GM19240 (cell line): ENCODE results near the gene CALML6.

ENCODE experiments used
- DNase-seq: peaks from one replicate; pipeline ENCODE4 v3.0.0; 2011; ENCODE audit warnings: low spot score; ENCODE audit not compliant: insufficient read length

CALML6 gene

DNA sequence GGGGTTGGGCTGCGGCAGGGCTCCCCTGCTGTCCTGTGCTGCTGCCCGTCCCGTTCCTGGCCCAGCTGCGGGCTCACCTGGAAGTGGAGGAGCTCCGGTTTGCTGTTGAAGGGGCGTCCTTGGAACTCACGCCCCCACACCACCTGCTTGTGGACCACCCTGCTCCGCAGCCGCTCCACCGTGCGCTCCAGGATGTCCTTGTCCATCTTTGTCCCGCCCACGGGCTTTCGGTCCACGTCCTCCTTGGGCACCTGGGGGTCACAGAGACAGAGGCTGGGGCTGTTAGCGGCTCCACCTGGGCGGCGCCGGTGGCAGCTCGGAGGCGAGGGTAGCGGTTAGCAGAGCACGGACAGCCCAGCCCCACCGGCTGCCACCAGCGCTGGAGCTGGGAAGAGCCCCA lies 49.8 kb downstream of the CALML6 start:
- DNase-seq: no peak

DNA sequence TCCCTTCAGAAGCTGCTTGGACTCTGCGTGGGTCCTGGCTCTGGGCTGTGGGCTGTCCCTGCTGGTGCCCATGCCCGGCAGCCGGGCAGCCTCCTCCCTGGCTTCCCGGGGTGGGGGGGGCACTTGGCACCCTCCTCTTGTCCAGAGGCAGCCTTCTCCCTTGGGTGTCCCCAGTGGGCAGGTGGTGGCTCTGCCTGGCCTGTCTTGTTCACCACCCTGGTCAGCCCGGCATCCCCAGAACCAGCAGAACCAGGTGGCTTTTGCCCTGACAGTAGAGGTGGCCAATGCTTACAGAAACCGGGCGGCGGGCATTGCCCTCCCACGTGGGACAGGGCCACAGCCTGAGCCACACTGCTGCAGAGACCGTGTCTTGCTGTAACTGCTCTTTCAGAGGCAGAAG lies 50.5 kb downstream of the CALML6 start:
- DNase-seq: no peak

DNA sequence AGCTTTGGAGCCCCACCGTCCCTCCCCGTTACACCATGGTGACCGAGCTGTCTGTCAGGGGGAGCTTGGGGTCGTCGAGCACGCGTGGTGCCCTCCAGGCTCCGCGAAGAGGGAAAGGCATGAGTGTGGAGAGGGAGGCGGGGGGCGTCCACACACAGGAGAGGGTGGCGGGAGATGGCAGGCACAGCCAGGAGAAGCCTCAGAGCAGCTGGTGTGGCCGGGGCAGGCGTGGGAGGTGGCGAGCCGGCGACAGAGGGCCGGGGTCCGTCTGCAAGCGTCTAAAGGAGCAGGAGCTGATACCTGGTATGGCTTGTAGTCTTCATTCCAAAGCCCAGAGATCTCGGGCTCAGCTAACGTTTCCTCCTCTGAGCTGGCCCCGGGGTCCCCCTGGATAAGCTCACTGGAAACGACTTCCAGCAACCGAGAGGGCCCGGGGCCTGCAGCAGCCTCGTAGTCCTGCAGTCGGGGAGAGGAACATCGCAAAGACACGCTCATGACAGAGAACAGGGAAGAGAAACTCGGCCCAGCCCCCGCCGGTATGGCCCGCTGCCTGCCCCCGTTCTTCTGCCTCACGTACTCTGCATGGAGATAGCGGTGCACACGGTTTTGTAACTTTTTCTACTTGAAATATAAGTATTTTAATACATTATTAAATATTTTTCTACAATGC lies 51.1 kb downstream of the CALML6 start:
- no peak for DNase-seq
